ENCODE results near the gene TCP1. TPM values are rescaled to one million over a fixed set of nuclear protein-coding genes. Genes with fewer than 3 reads are reported as not detected.
"Not testable (repeated sequence)": the region's sequence is repeated elsewhere in the genome, so short reads cannot be mapped to it uniquely, and the experiment has no call there.

TCP1 gene
- total and polyA plus RNA-seq, 4 donors = 105 to 146 (median 113) TPM

DNA sequence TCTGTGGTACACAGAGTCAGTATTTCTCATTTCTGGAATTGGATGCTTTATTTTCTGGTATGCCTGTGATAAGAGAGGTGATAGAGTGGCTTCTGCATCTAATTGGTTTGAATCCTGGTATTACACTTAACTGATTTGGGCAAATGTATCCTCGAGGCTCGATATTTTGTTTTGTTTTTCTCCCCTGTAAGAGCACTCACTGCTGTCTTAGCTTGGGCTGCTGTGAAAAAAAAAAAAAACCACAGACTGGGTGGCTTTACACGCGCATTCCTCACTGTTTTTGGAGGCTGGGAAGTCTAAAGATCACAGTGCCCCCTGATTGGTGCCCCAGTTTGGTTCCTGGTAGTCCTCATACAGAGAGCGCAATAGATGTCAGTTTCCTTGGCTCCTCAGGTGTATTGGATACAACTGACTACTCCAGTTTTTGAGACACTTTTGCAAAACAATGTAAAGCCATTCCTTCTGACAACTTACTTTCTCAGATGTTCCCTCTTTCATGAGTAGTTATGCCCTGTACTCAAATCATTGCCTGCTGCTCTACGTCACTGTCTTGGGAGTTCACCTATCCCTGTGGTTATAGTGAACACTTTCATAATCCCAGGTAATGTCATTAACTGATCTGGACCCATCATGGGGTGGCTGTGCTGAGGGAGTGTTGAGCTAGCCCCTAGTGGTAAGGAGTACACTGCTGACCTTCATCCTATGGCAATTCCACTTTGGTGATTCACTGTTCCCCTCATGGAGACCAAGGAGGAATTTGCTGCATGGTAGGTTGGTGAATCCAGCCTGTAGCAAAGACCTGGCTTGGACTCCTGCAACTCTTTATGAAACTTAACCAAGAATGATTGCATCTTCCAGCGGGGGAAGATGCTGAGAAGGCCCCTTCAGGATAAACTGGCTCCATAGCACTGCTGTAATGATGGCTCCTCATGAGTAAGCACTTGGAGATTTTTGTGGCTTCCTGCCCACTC, 31.1 kb downstream of the TCP1 start:
- WGBS, 2 donors = 83 to 86% methylated on average over 7 of the region's 7 CpGs
- Histone ChIP-seq H3K27me3 (ENCODE audit: control insufficient read depth in 1 of 2, insufficient read depth in 2 of 2, low read length in 1 of 2) (no peaks in the 10 kb centered on the region), H3K9me3 (ENCODE audit: control insufficient read depth, low read length) (no peaks in the 10 kb centered on the region), H3K27ac (ENCODE audit: low read depth in 1 of 2, low read length in 2 of 2) (no peak overlapping the region), H3K4me3 (ENCODE audit: low read length in 2 of 2) (no peak overlapping the region), H3K36me3 (ENCODE audit: control insufficient read depth in 1 of 2, insufficient read depth in 2 of 2, low read length in 1 of 2) (peaks cover 1% of the 10 kb centered on the region in 2 donors), H3K4me1 (ENCODE audit: control insufficient read depth in 1 of 2, insufficient read depth in 2 of 2, low read length in 2 of 2) (peaks cover 0 to 3% of the 10 kb centered on the region in 2 donors)
- DNase-seq (no peak), ATAC-seq (ENCODE audit: low FRiP score) (no peak)
- intact Hi-C loops (cut with DNase I) = no loop called here

- 78 to 81% methylated on average over 4 of the region's 4 CpGs for WGBS, 2 donors
- Histone ChIP-seq H3K27ac (ENCODE audit: low read depth in 1 of 2, low read length in 2 of 2) (no peak overlapping the region), H3K36me3 (ENCODE audit: control insufficient read depth in 1 of 2, insufficient read depth in 2 of 2, low read length in 1 of 2) (peaks cover 3 to 4% of the 10 kb centered on the region in 2 donors), H3K9me3 (ENCODE audit: control insufficient read depth, low read length) (no peaks in the 10 kb centered on the region), H3K4me1 (ENCODE audit: control insufficient read depth in 1 of 2, insufficient read depth in 2 of 2, low read length in 2 of 2) (peaks cover 0 to 3% of the 10 kb centered on the region in 2 donors), H3K4me3 (ENCODE audit: low read length in 2 of 2) (no peak overlapping the region), H3K27me3 (ENCODE audit: control insufficient read depth in 1 of 2, insufficient read depth in 2 of 2, low read length in 1 of 2) (no peaks in the 10 kb centered on the region)
- intact Hi-C loops (cut with DNase I) = no loop called here
- no peak for DNase-seq
- ATAC-seq (ENCODE audit: low FRiP score) = no peak
Measured at GRCh38 chr6:159756508-159756907, 32.9 kb downstream of the TCP1 start.

DNA sequence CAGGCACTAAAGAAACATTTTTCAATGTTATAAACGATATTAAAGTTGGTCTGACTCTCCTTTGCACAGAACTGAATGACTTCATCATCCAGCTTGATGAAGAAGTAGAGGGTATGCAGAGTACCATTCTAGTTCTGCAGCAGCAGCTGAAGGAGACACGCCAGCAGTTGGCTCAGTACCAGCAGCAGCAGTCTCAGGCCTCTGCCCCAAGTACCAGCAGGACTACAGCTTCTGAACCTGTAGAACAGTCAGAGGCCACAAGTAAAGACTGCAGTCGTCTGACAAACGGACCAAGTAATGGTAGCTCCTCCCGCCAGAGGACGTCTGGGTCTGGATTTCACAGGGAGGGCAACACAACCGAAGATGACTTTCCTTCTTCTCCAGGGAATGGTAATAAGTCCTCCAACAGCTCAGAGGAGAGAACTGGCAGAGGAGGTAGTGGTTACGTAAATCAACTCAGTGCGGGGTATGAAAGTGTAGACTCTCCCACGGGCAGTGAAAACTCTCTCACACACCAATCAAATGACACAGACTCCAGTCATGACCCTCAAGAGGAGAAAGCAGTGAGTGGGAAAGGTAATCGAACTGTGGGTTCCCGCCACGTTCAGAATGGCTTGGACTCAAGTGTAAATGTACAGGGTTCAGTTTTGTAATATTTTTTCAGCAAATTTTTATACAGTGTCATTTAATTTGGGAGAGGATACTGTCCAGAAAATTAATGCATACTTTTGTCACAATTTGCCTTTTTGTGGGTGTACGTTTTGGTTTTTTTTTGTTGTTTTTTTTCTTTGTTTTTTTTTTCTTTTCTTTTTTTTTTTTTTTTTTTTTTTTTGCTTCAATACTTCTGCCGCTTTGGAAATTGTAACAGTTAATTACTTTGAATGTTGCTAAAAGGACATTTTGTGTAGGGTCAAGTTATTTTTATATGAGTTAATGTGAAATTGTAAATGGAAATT, 34.2 kb downstream of the TCP1 start:
- Histone ChIP-seq H3K9me3 (ENCODE audit: control insufficient read depth, low read length) (no peaks in the 10 kb centered on the region), H3K36me3 (ENCODE audit: control insufficient read depth in 1 of 2, insufficient read depth in 2 of 2, low read length in 1 of 2) (peaks cover 3 to 6% of the 10 kb centered on the region in 2 donors), H3K4me1 (ENCODE audit: control insufficient read depth in 1 of 2, insufficient read depth in 2 of 2, low read length in 2 of 2) (no peaks in the 10 kb centered on the region), H3K27ac (ENCODE audit: low read depth in 1 of 2, low read length in 2 of 2) (no peak overlapping the region), H3K4me3 (ENCODE audit: low read length in 2 of 2) (no peak overlapping the region), H3K27me3 (ENCODE audit: control insufficient read depth in 1 of 2, insufficient read depth in 2 of 2, low read length in 1 of 2) (no peaks in the 10 kb centered on the region)
- WGBS, 2 donors = 44 to 48% methylated on average over 15 of the region's 15 CpGs
- ATAC-seq (ENCODE audit: low FRiP score) (peak; percentile 33), DNase-seq (no peak)
- intact Hi-C loops (cut with DNase I) = no loop called here

GRCh38 chr6:159754401-159754800, 35.0 kb downstream of the TCP1 start:
- ATAC-seq (ENCODE audit: low FRiP score) (no peak), DNase-seq (no peak)
- Histone ChIP-seq H3K4me1 (ENCODE audit: control insufficient read depth in 1 of 2, insufficient read depth in 2 of 2, low read length in 2 of 2) (no peaks in the 10 kb centered on the region), H3K36me3 (ENCODE audit: control insufficient read depth in 1 of 2, insufficient read depth in 2 of 2, low read length in 1 of 2) (peaks cover 3 to 6% of the 10 kb centered on the region in 2 donors), H3K27ac (ENCODE audit: low read depth in 1 of 2, low read length in 2 of 2) (no peak overlapping the region), H3K27me3 (ENCODE audit: control insufficient read depth in 1 of 2, insufficient read depth in 2 of 2, low read length in 1 of 2) (no peaks in the 10 kb centered on the region), H3K4me3 (ENCODE audit: low read length in 2 of 2) (no peak overlapping the region), H3K9me3 (ENCODE audit: control insufficient read depth, low read length) (no peaks in the 10 kb centered on the region)
- intact Hi-C loops (cut with DNase I) = no loop called here
- 79 to 83% methylated on average over 2 of the region's 2 CpGs for WGBS, 2 donors

- Histone ChIP-seq H3K27ac (ENCODE audit: low read depth in 1 of 2, low read length in 2 of 2) (no peak overlapping the region), H3K4me1 (ENCODE audit: control insufficient read depth in 1 of 2, insufficient read depth in 2 of 2, low read length in 2 of 2) (no peaks in the 10 kb centered on the region), H3K36me3 (ENCODE audit: control insufficient read depth in 1 of 2, insufficient read depth in 2 of 2, low read length in 1 of 2) (peaks cover 3 to 6% of the 10 kb centered on the region in 2 donors), H3K27me3 (ENCODE audit: control insufficient read depth in 1 of 2, insufficient read depth in 2 of 2, low read length in 1 of 2) (no peaks in the 10 kb centered on the region), H3K9me3 (ENCODE audit: control insufficient read depth, low read length) (no peaks in the 10 kb centered on the region), H3K4me3 (ENCODE audit: low read length in 2 of 2) (no peak overlapping the region)
- ATAC-seq (ENCODE audit: low FRiP score) = no peak
- WGBS, 2 donors = 79 to 82% methylated on average over 6 of the region's 6 CpGs
- no peak for DNase-seq
- intact Hi-C loops (cut with DNase I) = no loop called here
Measured at GRCh38 chr6:159753081-159753872, 36.1 kb downstream of the TCP1 start.

DNA sequence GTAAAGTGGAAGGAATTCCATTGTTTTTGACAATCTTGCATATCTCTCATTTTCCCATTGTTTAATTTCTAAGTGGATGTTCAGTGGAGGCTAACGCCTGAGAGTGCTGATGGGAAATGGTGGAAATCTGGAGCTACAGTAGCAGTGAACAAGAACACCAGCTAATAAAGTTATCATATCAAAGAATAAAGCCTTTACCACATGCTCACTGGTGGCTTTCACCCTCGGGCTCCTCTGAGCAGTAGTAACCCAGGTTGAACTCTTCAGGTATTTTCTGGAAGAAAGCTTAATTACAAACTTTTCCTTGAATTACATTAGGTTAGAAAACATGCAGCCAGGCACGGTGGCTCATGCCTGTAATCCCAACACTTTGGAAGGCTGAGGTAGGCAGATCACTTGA, 38.0 kb downstream of the TCP1 start:
- DNase-seq (no peak), ATAC-seq (ENCODE audit: low FRiP score) (no peak)
- intact Hi-C loops (cut with DNase I) = no loop called here
- Histone ChIP-seq H3K9me3 (ENCODE audit: control insufficient read depth, low read length) (no peaks in the 10 kb centered on the region), H3K4me1 (ENCODE audit: control insufficient read depth in 1 of 2, insufficient read depth in 2 of 2, low read length in 2 of 2) (no peaks in the 10 kb centered on the region), H3K27ac (ENCODE audit: low read depth in 1 of 2, low read length in 2 of 2) (no peak overlapping the region), H3K36me3 (ENCODE audit: control insufficient read depth in 1 of 2, insufficient read depth in 2 of 2, low read length in 1 of 2) (peaks cover 5 to 6% of the 10 kb centered on the region in 2 donors), H3K4me3 (ENCODE audit: low read length in 2 of 2) (no peak overlapping the region), H3K27me3 (ENCODE audit: control insufficient read depth in 1 of 2, insufficient read depth in 2 of 2, low read length in 1 of 2) (no peaks in the 10 kb centered on the region)
- WGBS, 2 donors = 71 to 74% methylated on average over 3 of the region's 3 CpGs

DNA sequence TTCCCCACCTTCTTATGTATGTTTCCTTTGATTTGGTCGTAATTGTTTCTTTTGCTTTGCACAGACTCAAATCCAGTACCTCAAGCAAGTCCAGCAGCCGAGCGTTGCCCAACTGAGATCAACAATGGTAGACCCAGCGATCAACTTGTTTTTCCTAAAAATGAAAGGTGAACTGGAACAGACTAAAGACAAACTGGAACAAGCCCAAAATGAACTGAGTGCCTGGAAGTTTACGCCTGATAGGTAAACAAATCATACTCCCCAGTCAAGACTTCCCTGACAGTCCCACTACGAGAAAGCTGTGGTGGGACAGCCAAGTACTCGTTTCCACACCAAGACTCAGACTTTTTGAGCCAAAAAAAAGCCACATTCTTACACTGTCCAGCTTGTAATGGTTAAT, 41.3 kb downstream of the TCP1 start:
- ATAC-seq (ENCODE audit: low FRiP score); H3K36me3 ChIP-seq (ENCODE audit: control insufficient read depth in 1 of 2, insufficient read depth in 2 of 2, low read length in 1 of 2); intact Hi-C loops (cut with DNase I); H3K4me1 ChIP-seq (ENCODE audit: control insufficient read depth in 1 of 2, insufficient read depth in 2 of 2, low read length in 2 of 2); H3K27me3 ChIP-seq (ENCODE audit: control insufficient read depth in 1 of 2, insufficient read depth in 2 of 2, low read length in 1 of 2); H3K27ac ChIP-seq (ENCODE audit: low read depth in 1 of 2, low read length in 2 of 2); DNase-seq; H3K4me3 ChIP-seq (ENCODE audit: low read length in 2 of 2); H3K9me3 ChIP-seq (ENCODE audit: control insufficient read depth, low read length): not testable (repeated sequence)
- WGBS, 2 donors = 73 to 77% methylated on average over 7 of the region's 7 CpGs

GRCh38 chr6:159746759-159747158, 42.6 kb downstream of the TCP1 start:
- ATAC-seq (ENCODE audit: low FRiP score) = no peak
- intact Hi-C loops (cut with DNase I) = no loop called here
- H3K4me1 ChIP-seq (ENCODE audit: control insufficient read depth in 1 of 2, insufficient read depth in 2 of 2, low read length in 2 of 2) = no peaks in the 10 kb centered on the region
- WGBS, 2 donors = 57 to 67% methylated on average over 1 of the region's 1 CpG
- no peak overlapping the region for H3K4me3 ChIP-seq (ENCODE audit: low read length in 2 of 2)
- H3K27me3 ChIP-seq (ENCODE audit: control insufficient read depth in 1 of 2, insufficient read depth in 2 of 2, low read length in 1 of 2) = no peaks in the 10 kb centered on the region
- H3K27ac ChIP-seq (ENCODE audit: low read depth in 1 of 2, low read length in 2 of 2) = no peak overlapping the region
- no peak for DNase-seq
- H3K9me3 ChIP-seq (ENCODE audit: control insufficient read depth, low read length) = no peaks in the 10 kb centered on the region
- peaks cover 2 to 4% of the 10 kb centered on the region in 2 donors for H3K36me3 ChIP-seq (ENCODE audit: control insufficient read depth in 1 of 2, insufficient read depth in 2 of 2, low read length in 1 of 2)

Data from aorta (tissue), 5 donors.